HG02759 (cell line): Measurements from ENCODE around the gene GPR84.

ENCODE experiments used
- ATAC-seq: cut with Tn5 transposase; IDR thresholded peaks from one replicate; pipeline ENCODE4 v1.9.1; 2021; ENCODE audit warnings: mild to moderate bottlenecking, moderate library complexity; ENCODE audit not compliant: unreplicated experiment

GPR84 gene

DNA sequence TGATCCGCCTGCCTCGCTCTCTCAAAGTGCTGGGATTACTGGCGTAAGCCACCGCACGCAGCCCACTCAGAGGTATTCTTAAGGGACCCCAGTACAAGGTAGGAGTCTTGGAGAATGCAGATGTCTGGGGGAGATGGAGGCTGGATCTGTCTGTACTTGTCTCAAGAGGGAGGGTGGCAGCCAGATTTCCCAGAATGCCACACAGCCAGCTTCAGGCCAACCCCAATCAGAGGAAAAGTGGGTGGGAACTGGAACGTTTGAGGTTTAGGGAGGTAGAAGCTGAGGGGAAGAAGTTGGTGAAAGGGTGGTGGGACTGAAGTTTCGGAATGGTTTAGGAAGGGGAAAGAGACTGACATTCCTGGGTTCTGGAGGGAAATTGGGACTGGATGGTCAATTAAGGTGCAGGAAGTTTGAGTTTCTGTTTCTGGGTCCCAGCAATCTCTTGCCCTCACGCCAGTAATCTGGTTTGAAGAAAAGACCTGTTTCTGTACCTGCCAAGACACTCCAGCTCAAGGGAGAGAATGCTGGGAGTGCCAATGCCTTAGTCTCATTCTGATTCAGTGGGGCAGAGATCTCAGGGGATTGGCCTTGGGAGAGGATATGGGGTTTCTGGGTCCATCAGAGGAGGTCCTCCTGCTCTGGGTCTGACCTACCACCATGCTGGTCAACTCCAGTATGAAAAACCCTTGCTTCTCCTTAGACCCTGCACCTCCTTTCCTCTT, 28.4 kb upstream of the GPR84 start:
- no peak for ATAC-seq

DNA sequence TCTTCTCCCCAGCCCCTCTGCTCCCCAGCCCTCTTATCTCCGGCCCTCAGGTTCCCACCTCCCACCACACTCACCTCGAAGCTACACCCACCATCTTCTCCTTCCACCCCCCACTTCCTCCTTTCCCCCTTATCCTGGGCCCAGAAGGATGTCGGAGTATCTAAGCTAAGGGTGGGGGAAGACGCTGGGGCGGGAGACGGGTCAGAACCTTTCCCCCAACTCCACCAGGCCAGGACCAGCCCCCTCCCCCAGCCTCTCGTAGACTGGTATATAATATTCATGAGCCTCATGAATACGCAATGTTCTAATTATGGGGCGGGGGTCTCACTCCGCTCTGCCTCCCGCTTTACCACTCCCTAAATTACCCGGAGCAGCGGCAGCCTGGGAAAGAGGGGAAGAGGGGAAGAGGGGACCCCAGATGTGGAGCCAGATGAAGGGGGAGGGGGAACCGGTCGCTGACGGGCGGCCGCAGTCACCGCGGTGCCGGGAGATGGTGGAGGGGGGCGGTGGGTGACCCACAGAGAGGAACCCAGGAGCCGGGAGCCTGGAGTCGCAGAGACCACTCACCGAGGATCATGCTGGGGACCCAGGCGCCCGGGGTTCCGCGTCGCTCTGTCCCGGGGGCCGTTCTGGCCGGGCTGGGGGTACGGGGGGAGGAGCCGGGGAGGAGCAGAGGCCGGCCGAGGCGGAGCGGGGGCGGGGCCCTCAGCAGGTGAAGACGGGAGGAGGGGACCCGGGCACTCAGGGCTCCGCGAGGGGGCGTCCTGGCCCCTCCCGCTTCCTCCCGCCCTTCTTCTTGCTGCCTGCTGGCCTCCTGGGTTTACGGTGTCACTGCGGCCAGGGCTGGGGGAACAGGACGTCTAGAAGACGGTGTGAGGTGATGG, 26.6 kb upstream of the GPR84 start:
- peak; percentile 80 for ATAC-seq

DNA sequence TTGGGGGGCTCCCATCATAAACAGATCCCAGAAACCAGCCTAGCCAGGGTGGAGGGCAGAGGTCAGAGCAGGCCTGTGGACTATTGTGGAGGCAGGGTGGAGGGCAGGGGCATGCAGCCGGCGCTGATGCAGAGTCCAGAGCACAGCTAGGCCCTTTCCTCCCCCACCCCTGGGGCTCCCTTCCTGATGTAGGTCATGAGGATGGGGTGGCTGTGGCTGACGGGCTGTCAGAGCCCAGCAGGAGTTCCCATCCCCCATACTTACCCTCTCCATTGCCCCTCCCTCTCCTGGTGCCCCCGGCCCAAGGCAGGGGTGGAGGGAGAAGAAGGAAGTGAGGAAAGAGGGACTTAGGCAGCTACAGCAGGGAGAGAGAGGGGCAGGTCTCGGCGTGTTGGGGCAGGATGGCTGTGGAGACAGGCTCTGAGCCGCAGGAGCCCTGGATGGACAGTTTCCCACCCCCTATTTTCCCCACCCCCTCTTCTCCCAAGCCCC, 25.9 kb upstream of the GPR84 start:
- no peak for ATAC-seq

DNA sequence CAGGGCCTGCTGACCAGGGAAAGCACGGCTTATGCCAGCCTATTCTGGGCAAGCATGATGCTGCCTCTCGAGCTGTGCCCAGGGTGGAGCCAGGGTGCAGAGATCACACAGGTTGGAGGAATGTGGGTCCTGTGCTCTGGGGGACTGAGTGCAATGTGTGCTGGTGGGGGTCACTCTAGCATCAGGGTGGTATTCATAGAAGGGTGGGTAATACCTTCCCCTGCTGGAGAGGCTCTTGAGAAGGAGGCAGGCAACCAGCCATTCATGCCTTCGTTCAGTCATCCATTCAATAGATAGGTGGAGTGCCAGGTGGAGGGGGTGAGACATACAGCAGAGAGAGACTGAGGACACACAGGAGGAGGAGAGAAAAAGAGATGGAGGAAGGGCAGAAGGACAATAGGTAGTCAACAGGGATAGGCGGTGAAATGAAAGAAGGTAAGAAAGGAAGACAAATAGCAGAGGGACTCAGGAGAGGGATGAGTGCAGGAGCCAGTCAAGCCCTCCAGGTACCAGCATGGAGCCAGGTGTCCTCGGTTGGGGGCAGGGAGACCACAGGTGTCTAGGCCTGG, 25.4 kb upstream of the GPR84 start:
- ATAC-seq = no peak

DNA sequence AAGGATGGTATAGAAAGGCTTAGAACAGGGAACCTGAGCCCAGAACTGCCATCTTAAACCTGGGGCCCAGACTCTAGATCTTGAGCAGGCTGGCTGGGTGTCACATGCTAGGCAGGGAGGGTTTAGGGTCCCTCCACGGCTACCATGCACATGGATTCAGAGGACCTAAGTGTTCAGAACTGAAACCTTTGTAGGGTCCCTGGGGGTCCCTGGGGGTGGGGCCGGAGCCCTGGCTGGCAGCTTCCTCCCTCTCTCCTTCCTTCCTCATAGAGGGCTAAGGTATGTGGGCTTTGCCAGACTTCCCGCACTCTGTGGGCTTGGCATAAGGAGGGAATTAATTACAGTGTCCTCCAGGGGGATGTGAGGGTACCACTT, 24.8 kb upstream of the GPR84 start:
- ATAC-seq = no peak

- no peak for ATAC-seq
Observed at GRCh38 chr12:54388237-54389133, 24.2 kb upstream of the GPR84 start.

GRCh38 chr12:54387114-54387467, 22.8 kb upstream of the GPR84 start:
- no peak for ATAC-seq

GRCh38 chr12:54386403-54387113, 22.3 kb upstream of the GPR84 start:
- no peak for ATAC-seq

DNA sequence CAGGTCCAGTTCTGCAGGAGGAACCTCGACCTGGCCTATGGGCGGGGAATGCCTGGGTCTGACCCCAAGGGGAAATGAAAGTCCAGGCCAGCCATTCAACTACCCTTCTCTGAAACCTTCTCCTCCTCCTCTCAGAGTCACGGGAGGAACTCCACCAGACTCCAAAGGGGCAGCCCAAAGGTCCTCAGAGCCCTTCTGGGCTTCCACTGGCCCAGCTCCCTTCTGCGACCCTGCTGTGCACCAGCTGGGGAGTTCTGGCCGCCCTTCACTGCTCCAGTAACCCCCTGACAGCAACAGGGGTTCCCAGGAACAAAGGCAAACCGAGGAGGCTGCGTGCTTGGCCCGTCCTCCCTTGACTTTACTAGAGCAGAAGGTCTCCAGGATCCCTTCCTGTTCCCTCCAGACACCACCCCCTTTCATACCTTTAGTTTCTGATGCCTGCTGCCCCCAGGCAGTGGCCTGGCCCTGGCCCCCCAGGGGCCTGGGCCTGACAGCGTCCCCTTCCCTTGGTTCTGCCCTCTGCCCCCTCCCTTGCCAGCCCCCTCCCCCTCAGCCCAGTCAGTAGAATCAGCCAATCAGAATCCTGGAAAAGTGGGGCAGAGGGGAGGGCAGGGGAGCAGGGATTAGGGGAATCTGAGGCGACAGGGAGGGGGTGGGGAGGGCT, 21.1 kb upstream of the GPR84 start:
- ATAC-seq = peak; percentile 68

DNA sequence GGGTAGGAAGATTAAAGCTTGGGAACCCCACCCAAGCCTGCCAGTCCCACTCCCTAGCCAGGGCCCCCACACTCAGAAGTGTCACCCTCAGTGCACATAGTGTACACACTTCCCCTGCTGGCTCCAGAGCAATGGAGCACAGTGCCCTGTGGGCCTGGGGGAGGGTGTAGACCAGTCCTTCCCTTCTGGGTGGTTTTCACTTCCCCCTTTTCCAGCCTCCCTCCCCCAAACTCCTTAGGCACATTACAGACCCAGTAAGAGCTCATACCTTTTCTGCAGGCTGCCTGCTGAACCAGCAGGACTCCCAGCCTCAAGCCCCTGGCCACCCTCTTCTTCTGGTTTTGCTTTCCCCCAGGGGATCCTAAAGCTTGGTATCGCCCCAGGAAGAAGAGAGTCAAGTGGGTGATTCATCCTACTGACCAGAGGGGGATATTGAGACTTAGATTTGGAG, 20.3 kb upstream of the GPR84 start, which contains the start of gene ZNF385A:
Gene ZNF385A, minus strand, starts transcription at position 143 of the 451 bp plus-strand sequence. CDS start 219 bp downstream, outside the sequence.
- peak; percentile 41 for ATAC-seq

DNA sequence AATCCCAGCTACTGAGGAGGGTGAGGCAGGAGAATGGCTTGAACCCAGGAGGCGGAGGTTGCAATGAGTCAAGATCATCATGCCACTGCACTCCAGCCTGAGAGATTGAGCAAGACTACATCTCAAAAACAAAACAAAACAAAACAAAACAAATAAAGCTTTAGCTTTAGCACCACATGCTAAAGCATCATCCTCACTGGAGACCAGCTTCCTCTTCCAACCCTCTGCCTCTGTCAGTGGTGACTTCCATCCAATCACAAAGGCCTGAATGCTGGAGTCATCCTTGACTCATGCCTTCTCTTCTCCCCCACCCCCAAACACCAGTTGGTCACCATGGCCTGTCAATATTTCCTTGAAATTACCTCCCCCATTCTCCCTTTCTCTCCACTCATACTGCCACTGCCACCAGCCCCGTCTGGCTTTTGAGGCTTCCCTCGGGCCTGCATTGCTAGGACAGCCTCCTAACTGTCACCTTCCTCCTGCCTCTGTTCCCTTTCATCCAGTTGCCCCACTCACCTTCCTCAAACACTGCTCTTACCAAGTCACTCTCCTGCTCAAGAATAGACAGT, 18.8 kb upstream of the GPR84 start:
- ATAC-seq = no peak

DNA sequence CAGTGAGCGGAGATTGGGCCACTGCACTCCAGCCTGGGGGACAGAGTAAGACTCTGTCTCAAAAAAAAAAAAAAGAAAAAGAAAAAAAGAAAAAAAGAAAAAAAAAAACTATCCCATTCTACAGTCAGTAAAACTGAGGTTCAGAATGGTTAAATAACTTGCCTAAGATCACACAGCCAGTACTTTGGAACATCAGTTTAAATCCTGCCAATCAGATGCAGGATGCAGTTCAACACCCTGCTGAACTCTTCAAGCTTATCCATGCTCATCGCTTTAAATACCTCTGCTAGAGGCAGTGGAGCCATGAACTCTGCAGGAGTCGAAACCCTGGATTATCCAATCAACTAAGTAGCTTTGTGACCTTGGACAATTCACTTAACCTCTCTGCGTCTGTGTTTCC, 16.9 kb upstream of the GPR84 start:
- no peak for ATAC-seq

DNA sequence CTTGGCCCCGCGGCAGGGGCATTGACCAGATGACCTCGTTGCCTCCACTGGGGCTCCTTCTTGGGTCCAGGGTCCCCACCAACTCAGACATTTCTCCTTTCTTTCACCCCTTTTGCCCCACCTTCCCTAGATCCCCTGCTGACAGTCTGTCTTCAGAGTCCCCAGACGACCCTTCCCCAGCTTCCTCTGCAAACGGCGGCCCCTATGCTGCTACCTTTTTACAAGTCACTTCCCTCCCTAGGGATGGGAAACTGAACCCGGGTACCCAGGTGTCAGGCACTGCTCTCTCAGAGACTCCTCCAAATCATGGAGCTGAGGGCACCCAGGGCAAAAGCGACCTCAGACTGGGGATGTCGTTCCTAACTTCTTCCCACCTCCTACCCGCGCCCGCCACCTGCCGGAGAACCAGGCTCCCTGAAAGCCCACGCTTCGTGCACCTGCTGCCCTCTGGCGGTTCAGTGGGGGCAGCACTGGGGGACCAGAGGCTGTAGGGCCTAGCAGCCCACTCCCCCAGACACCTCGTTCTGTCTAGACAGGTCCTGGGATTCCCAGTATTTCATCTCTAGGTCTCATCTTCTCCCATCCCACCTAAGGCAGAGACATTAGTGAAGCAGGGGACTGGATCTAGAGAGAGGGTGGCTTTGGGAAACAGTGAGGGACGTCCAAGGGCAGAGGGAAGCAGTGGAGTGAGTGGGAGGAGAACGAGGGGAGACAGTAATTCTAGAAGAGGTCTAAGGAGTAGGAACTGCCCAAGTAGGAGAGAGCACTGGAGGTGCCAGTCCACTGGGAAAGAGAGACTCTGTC, 15.3 kb upstream of the GPR84 start:
- ATAC-seq = peak; percentile 89

- ATAC-seq = no peak
Observed at GRCh38 chr12:54378796-54379397, 14.6 kb upstream of the GPR84 start.

- ATAC-seq = no peak
Observed at GRCh38 chr12:54377797-54378515, 13.7 kb upstream of the GPR84 start.

DNA sequence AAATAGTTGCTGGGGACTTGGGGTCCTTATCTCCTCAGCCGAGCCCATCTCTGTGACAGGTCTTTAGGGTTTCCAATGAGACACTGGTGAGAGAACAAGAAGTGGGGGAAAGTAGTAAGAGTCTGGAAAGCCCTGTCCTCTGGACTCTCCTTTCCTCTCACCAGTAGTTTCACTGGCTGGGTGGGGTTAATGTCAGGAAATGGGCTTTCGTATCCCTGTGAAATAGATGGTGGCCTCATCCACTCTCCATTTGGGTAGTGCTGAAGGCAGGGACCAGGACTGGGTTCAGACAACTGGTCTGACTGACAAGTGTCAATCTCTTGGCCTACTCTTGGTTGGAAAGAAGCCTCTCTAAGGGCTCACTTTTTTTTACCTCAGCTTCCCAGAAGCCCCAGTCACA, 12.7 kb upstream of the GPR84 start:
- ATAC-seq = no peak

DNA sequence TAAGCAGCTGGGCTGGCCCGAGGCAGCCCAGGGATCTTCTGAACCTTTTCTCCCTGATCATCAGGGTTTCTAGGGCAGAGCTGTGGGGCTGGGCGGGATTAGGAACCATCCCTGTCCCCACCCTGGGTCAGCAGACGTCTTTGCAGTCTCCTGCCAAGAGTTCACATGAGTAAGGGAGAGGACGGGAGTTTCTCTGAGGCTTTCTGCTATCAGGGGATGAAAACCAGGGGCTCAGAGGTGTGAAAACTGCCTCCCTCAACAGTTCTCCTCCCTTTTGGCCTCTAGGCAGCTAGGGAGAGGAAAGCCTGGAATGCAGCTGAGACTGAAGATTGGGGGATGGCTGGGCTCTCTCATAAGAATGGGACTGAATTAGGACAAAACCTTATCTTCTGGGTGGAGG, 12.3 kb upstream of the GPR84 start:
- no peak for ATAC-seq
